Posterior vena cava (tissue), 2 donors: ENCODE measurements around the gene RSPRY1. TPM values are rescaled to one million over a fixed set of nuclear protein-coding genes. Genes with fewer than 3 reads are reported as not detected.
"Not testable (repeated sequence)": the region's sequence is repeated elsewhere in the genome, so short reads cannot be mapped to it uniquely, and the experiment has no call there.

Source experiments
- DNase-seq: peaks from one replicate; pipeline ENCODE4 v3.0.0-alpha.2; 2020; ENCODE audit warnings: low spot score
- intact Hi-C, 2 donors: fragments of 100-400 bp; cut with DNase I; formaldehyde crosslinking; loops; one replicate each; pipeline versions ENCODE4 v1.14.1 to v1.14.2; 2022 to 2023
- total RNA-seq, 2 donors: library from RNA; stranded (reverse); fragmentation: NEBNext Ultra II Directional; extraction: Animal tissue kit (Norgen Biotek cat#: 25700); gene quantifications; one replicate each; pipeline ENCODE4 v1.2.1, GENCODE V29; 2021
- donor health status: DM: yes; HTN: yes; CAD: no.
- donor health status: DM: yes; HTN: yes; CAD: no.

Gene RSPRY1
- total RNA-seq, 2 donors from 2014 or later: 26.8 to 27.6 TPM

DNA sequence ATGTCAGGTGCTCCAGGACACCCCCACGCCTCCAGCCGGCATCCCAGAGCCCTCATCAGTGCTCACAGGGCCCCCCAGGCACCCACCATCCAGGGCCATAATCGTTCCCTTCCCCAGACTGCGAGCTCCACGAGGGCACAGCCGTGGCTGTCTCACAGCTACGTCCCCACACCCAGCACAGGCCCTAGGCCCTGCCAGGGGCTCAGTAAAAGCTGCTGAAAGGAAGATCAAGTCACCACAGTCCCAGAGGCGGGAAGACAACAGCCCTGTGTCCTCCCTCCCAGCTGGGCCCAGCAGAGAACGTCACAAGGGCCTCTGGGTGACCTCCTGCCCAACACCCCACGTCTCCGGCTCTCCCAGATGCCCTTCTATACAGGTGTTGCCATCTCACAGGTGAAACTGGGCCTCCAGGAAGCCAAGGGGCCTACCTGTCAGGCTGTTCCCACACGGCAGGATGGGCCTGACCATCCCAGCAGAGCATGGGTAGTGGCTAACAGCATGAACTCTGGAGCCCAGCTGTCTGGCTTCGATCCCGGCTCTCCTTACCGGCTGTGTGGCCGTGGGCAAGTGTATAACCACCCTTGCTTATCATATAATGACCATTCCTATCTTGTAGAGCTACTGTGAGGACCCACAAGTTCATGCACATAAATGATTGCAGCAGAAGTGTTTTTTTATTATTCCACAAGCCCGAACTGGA lies 76.9 kb downstream of the RSPRY1 start:
- intact Hi-C loops: no loop called here
- DNase-seq: peak; percentile 74

DNA sequence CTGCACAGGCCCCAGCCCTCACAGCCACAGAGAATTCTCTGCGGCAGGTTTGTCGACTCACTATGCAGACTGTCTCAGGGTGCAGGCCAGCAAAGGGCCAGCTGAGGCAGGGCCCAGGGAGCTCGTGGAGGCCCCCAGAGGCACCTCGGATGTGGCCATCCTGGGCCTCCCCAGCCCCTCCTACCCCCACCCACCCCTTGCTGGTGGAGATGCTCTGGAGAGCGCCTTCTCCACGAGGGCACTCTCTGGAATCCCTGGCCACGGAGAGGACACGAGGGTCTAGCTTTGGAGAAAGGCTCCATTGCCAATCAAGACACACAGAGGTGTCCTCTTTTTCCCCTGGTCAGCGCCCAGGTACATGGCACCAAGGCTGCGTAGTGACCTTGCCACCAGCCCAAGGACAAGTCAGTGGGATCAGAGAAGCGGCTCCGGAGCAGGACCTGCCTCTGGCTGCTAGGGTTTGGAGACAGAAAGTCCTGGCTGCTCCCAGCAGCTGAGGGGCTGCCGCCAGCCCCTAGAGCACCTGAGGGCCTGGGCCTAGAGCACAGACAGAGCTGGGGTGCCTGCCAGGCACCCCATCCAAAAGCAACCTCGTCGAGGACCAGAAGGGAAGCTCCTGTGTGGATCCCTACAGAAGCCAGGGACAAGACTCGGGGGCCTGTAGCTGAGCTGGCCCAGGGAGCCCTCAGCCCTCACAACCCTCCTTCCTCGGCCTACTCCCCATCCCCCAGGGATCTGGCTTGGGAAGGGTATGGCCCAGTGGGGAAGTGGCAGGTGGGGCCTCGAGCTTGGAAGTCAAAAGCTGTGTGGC lies 77.6 kb downstream of the RSPRY1 start:
- peak; percentile 44 for DNase-seq
- intact Hi-C loops: no loop called here

DNA sequence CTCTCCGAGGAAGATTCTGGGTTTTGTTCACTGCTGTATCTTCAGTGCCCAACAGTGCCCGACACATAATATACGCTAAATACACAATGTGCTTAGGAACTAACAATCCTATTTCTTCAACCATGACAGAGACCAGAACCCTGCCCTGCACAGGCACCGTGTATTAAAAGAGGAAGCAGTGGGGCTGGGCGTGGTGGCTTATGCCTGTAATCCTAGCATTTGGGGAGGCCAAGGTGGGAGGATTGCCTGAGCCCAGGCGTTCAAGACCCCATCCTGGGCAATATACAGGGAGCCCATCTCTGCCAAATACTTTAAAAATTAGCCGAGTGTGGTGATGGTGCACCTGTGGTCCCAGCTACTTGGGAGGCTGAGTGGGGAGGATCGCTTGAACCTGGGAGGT lies 78.3 kb downstream of the RSPRY1 start:
- peak; percentile 57 for DNase-seq

DNA sequence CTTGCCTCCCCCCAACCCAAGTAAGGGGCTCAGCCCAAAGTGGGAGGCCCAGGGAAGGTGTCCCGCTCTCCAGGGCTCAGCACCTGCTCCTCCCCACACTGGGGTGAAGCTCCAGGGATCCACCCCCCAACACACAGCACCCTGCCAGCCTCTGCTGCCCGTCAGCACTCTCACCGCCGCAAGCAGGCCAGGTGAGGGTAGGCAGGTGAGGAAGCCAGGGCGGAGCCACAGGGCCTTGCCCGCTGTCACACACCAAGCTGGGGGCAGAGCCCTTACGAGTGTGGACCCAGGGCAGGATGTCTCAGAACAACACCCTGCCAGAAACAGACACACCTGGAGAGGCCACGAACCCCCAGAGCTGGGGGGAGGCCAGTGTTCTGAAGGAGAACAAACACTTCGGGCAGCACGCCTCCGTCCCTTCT lies 78.8 kb downstream of the RSPRY1 start:
- intact Hi-C loops: no loop called here
- DNase-seq: peak; percentile 59

More for the DNA sequence above, 78.3 kb downstream of the RSPRY1 start:
- intact Hi-C loops: no loop called here

DNA sequence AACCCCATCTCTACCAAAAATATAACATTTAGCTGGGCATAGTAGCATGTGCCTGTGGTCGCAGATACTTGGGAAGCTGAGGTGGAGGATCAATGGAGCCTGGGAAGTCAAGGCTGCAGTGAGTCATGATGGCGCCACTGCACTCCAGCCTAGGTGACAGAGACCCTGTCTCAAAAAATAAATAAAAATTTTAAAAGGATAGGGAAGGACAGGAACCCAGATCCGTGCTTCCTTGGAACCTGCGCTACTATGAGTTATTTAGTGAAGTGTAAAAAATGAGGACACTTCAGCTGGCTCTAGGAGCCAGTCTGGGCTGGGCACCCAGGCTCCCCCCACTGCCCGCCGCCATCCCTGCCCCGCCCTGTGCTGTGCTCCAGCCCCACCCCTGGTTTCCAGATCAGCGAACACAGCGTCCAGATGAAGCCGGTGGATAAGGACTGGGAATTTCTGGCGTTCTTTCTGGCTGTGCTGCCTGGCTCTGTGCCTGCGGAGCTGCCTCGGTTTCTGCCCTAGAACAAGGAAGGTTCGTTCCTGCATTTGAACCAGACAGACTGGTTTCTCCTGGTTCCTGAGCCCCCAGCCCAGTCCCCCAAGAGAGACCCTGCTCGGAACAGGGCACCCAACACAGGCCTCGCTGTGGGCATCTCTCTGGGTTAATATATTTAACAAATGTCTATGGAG lies 79.9 kb downstream of the RSPRY1 start:
- DNase-seq: peak; percentile 84
- intact Hi-C loops: no loop called here

DNA sequence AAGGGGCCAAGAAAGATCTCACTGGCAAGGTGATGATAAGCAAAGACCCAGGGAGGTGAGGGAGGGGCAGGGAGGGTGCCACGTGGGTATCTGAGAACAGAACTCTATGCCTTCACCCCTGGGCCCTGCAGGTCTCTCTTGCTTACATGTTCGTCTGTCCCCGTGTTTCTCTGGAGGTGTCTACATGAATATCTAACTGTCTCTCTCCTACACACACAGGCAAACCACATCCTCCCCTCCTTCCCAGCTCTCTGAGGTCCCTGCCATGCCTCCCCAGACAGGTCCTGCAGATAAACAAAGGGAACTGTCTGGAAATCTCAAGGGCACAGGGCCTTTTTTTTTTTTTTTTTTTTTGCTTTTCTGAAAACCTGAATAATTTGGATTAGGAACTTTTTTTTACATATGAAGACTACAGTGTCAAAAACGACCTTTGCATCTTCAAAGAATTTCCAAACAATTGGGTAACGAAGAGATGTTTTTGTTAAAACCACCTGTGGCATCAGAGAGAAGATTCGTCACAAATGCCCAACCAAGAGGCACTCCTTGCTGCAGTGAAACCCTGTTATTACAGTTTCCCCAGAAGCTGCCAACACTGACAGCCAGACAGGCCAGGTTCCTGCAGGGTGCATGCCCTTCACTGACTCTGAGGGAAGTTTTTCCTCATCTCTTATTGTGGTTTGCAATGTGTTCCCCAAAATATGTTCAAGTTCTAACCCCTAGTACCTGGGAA lies 80.6 kb downstream of the RSPRY1 start:
- DNase-seq: peak; percentile 5

DNA sequence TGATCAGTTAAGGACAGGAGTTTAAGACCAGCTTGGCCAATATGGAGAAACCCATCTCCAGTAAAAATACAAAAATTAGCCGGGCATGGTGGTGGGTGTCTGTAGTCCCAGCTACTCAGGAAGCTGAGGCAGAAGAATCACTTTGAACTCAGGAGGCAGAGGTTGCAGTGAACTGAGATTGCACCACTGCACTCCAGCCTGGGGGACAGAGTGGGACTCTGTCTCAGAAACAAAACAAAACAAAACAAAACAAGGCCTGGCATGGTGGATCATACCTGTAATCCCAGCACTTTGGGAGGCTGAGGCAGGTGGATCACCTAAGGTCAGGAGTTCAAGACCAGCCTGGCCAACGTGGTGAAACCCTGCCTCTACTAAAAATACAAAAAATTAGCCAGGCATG lies 81.2 kb downstream of the RSPRY1 start:
- DNase-seq, intact Hi-C loops: not testable (repeated sequence)

More for the DNA sequence above, 80.6 kb downstream of the RSPRY1 start:
- intact Hi-C loops: no loop called here

DNA sequence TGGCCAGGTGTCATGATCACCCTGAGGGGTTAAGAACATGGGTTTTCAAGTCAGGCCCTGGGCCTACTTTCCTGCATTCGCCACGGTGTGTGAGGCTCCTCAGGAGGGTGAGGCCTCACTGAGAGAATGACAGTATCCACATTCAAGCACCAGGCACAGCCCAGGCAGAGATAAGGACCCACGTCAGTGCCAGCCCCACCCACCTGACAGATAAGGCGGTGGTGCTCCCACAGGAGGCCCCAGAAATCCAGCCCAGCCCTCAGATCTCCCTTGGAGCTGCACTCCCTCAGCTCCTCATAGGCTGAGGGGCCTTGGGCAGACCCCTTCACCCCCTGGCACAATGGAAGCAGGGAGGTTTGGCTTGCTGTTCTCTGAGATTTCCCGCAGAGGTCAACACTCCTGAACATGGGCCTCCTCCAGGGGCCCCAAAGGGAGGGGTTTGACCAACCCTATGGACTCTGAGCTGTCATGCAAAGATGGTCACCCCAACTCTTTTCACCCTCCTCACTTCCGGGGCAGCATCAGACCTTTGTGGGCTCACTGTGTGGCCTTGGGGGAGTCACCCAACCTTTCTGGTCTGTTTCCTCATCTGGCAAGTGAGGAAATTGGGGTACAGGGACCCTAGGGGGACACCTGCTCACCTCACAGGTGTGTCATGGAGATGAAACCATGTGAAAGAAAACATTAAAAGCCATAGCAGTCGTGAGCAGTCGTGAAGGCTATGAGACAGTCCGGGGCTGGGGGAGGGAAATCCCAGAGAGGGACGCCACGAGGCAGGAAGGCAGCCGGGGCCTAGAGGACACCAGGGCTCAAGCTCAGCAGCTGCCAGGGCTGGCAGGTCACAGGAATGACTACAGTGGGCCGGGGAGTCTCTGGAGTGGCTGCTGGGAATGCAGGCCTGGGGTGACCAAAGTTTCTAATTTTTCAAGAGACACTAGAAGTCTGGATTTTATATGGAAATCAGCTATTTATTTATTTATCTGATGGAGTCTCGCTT lies 83.0 kb downstream of the RSPRY1 start:
- intact Hi-C loops: no loop called here
- DNase-seq: no peak

DNA sequence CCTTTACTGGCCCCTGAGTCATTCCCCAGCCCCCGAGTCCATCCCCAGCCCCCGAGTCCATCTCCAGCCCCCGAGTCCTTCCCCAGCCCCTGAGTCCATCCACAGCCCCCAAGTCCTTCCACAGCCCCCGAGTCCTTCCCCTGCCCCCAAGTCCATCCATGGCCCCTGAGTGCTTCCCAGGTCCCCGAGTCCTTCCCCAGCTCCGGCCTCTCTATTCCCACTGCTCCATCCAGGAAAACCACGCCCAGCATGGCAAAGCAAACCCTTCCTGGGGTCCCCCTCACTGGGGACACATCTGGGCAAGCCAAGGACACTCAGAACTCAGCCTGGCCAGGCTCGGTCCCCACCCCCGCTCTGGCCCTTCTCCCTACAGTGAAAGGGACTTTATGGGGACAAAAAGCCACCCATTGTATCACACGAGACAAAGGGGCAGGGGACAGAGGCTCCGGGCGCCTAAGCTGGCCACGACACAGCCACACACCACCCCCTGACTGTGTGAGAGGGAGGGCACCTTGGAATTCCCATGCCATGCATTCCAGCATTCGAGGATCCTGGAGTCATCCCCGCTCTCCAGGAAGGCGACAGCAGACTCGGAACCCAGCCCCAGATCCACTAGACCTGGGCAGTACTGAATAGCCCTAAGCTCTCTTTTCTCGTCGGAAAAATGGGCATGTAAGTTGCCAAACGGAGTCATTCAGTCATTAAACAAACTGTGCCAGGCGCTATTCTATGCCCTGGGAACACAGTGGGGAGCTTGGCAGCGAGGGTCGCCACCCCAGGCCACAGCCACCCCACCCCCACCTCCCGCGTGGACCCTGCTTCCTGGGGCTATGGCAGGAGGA lies 84.3 kb downstream of the RSPRY1 start:
- DNase-seq: no peak
- intact Hi-C loops: no loop called here

DNA sequence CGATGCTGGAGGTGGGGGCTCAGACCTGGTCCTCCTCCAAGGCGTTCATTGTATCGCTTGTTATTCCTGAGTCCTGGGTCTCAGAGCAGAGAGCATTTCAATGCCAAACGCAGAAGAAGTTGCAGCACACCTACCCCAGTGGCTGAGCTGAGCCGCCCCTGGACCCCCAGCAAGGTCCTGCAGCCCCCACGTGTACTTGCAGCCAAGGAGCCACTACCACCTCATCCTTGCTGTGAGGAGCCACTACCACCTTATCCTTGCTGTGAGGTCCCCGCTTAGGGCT lies 84.9 kb downstream of the RSPRY1 start:
- intact Hi-C loops: no loop called here
- DNase-seq: no peak

DNA sequence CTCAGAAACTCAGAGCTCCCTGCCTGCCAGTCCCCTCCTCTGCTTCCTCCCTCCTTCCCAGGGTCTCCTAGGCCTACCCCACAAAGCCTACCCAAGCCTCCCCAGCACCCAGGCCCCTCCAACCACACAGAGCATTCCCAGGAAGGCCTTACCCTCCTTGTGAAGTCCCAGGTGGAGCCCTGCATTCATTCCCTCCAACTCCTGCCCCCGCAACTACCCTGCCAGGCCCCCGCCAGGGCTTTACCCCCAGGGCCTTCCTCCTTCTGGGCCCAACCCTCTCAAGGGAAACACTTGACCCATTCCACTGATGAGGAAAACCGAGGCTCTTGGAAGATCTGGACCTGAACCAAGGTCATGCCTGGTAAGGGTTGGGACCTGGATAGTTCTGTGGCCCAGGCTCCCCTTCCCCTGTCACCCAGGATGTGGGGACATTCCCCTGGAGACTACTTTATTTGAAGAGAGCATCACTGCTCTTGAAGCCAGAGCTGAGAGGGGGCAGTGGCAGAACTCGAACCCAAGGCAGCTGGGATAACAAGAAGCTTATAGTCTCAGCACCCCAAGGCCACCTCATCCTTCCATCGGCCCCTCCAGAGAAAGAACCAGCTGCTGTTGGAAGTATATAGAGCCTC lies 85.9 kb downstream of the RSPRY1 start:
- no peak for DNase-seq
- intact Hi-C loops: no loop called here

DNA sequence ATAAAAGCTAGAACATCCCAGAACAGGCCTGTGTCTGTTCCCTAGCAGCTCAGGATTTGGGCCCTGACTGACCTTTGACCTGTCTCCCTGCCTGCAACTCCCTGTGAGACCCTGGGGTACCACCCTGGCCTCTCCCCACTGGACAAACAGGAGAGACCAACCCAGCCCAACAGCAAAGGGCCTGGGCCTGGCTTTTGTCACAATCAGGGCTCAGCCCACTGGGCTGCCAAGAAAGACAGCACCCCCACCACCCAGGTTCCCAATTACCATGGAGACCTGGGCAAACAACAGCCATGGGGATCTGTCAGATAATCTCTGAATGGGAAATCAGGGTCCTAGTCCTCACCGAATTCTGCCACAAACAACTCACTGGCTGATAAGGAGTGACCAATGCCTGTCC lies 87.2 kb downstream of the RSPRY1 start:
- DNase-seq: no peak
- intact Hi-C loops: no loop called here

DNA sequence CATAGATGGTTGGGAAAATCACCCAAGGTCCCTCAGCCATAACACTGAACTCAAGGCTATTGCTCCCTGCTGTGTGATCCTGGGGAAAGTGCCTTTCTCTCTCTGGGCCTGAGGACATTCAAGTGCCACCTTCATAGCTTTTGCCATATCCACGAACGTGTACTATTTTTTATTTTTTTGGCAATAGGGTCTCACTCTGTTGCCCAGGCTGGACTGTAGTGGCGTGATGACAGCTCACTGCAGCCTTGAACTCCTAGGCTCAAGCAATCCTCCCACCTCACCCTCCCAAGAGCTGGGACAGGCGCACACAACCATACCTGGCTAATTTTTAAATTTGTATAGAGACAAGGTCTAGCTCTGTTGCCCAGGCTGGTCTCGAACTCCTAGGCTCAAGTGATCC lies 87.7 kb downstream of the RSPRY1 start:
- intact Hi-C loops: no loop called here
- no peak for DNase-seq

DNA sequence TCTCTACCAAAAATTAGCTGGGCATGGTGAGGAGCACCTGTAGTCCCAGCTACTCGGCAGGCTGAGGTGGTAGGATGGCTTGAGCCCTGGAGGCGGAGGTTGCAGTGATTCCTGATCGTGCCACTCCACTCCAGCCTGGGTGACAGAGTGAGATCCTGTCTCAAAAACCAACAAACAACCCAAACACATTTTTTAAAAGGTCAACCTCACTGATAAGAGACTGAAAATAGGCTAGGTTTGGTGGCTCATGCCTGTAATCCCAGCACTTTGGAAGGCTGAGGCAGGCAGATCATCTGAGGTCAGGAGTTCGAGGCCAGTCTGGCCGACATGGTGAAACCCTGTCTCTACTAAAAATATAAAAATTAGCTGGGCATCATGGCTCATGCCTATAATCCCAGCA lies 89.8 kb downstream of the RSPRY1 start:
- intact Hi-C loops, DNase-seq: not testable (repeated sequence)

DNA sequence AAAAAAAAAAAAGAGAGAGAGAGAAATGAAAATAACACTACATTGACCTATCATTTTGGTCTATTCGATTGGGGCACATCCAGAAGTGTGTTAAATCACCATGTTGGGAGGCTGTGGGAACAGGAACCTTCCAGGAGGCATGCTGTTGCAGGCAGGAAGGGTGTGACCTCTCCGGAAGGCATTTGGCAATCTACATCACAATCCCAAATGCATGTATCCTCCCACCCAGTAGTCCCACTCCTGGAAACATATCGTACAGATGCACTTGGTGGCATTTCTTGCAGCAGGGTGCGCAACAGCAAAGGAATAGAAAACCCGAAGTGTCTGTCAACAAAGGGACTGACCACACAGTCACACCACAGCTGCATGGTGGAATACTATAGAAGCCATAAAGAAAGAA lies 90.5 kb downstream of the RSPRY1 start:
- no peak for DNase-seq
- intact Hi-C loops: no loop called here

DNA sequence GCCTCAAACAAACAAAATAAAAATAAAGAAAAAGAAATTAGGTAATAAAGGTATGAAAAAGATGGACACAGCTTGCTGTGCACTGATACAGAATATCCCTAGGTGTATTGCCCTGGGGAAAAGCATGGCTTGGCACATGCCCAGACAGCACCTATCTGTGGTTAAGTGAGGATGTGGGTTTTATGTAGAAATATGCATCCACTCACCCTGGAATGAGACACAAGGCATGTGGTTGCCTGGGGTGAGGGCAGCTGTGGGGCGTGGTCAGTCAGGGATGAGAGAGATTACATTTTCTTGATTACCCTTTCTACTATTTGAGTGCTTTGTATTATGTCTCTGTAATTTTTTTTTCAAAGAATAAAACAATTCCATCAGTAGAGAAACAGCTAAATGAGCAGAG lies 91.5 kb downstream of the RSPRY1 start:
- intact Hi-C loops: no loop called here
- DNase-seq: no peak

DNA sequence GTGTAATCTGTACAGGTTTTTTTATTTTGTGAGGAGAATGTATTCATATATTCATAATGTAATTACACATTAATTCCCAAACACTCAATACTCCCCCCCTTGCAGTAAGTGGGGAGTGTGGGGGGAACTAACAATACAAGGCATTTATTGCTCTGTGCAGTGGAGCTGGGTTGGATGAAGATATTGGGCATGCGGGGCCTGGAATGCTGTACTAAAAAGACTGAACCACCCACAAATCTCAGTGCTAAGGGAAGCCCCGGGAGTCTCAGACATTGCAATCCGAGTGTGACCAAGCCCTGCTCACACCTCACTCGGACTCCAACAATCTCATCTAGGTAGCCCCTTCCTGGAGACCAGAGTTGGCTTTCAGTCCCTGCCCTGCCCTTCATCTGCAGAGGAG lies 92.4 kb downstream of the RSPRY1 start:
- DNase-seq: no peak
- intact Hi-C loops: no loop called here
